Cardiac fibroblast (primary cell): Measurements from ENCODE around the gene GPALPP1.

Experiments
- DNase-seq, 2 donors: peaks; one replicate each; pipeline versions ENCODE4 v3.0.0 to v3.0.0-alpha.2; 2010; ENCODE audit warnings: low read depth in 2 of 2
- H3K4me3 ChIP-seq, 2 donors: replicated peaks in 1 of 2; 1 replicate in 1 of 2; 2 replicates in 1 of 2; pipeline ENCODE4 v1.5.1; 2011; ENCODE audit warnings: low read depth in 2 of 2, low read length in 2 of 2, mild to moderate bottlenecking in 2 of 2, moderate library complexity in 1 of 2
- CTCF ChIP-seq: IDR thresholded peaks from one replicate; pipeline ENCODE4 v1.5.1; 2011; ENCODE audit warnings: low read depth, mild to moderate bottlenecking, low read length, inconsistent platforms

The GPALPP1 gene

GRCh38 chr13:45046445-45046844 lies 57.1 kb downstream of the GPALPP1 start:
- peak overlapping the region in 1 of 2 donors; percentile 32 for H3K4me3 ChIP-seq
- no peak for DNase-seq
- no peak for TF ChIP-seq CTCF

GRCh38 chr13:45047394-45048310 lies 58.3 kb downstream of the GPALPP1 start:
- peak; percentile 88 for DNase-seq
- peak; percentile 80 for TF ChIP-seq CTCF
- H3K4me3 ChIP-seq = peak overlapping the region; percentile 32 to 58

GRCh38 chr13:45048890-45049407 lies 59.6 kb downstream of the GPALPP1 start:
- no peak for TF ChIP-seq CTCF
- no peak for DNase-seq
- H3K4me3 ChIP-seq = no peak overlapping the region

- no peak for TF ChIP-seq CTCF
These were observed 60.1 kb downstream of the GPALPP1 start for GRCh38 chr13:45049478-45049877.

GRCh38 chr13:45051315-45051714 lies 62.0 kb downstream of the GPALPP1 start:
- TF ChIP-seq CTCF = no peak
- no peak for DNase-seq

More at GRCh38 chr13:45049478-45049877, 60.1 kb downstream of the GPALPP1 start:
- no peak for DNase-seq
- no peak overlapping the region for H3K4me3 ChIP-seq

GRCh38 chr13:45055198-45055901 lies 66.0 kb downstream of the GPALPP1 start:
- no peak for TF ChIP-seq CTCF
- H3K4me3 ChIP-seq = no peak overlapping the region
- DNase-seq = peak; percentile 79 to 91

More at GRCh38 chr13:45051315-45051714, 62.0 kb downstream of the GPALPP1 start:
- no peak overlapping the region for H3K4me3 ChIP-seq
